Breast epithelium (tissue), 4 donors: ENCODE results near the gene MUC6. TPM values are rescaled to one million over a fixed set of nuclear protein-coding genes. Genes with fewer than 3 reads are reported as not detected.

Experiments used
- DNase-seq, 2 donors: peaks; one replicate each; pipeline ENCODE4 v3.0.0-alpha.2; 2019; ENCODE audit warnings: low spot score in 2 of 2
- H3K27ac ChIP-seq, 2 donors: fragments of 200-600 bp; sonication (generic) in 1 of 2; one replicate each; pipeline ENCODE4 v1.5.1; 2016 to 2019; ENCODE audit warnings: mild to moderate bottlenecking in 1 of 2
- H3K27me3 ChIP-seq, 2 donors: fragments of 200-600 bp; sonication (generic) in 1 of 2; one replicate each; pipeline versions ENCODE4 v1.5.1 to v1.6.0; 2017 to 2019; ENCODE audit warnings: control low read depth in 1 of 2, mild to moderate bottlenecking in 1 of 2
- H3K36me3 ChIP-seq: fragments of 200-600 bp; one replicate; pipeline ENCODE4 v1.5.1; 2019
- H3K4me1 ChIP-seq, 2 donors: fragments of 200-600 bp; sonication (generic); one replicate each; pipeline ENCODE4 v1.5.1; 2016 to 2019; ENCODE audit warnings: control low read depth in 1 of 2
- H3K4me3 ChIP-seq, 3 donors: fragments of 200-600 bp; sonication (generic); 1 replicate in 2 of 3; 2 replicates in 1 of 3; pipeline ENCODE4 v1.5.1; 2016 to 2019; ENCODE audit warnings: mild to moderate bottlenecking in 3 of 3, moderate library complexity in 2 of 3
- H3K9me3 ChIP-seq, 2 donors: fragments of 200-600 bp; sonication (generic) in 1 of 2; one replicate each; pipeline ENCODE4 v1.5.1; 2016 to 2019; ENCODE audit warnings: control low read depth in 1 of 2
- CTCF ChIP-seq, 3 donors: fragments of 450-650 bp; IDR thresholded peaks; one replicate each; pipeline ENCODE4 v1.5.1; 2016 to 2017; ENCODE audit warnings: antibody characterized with exemption in 3 of 3, mild to moderate bottlenecking in 3 of 3, moderate library complexity in 3 of 3
- POLR2A ChIP-seq: fragments of 450-650 bp; IDR thresholded peaks from one replicate; pipeline ENCODE4 v1.6.1; 2016; ENCODE audit warnings: antibody characterized with exemption, mild to moderate bottlenecking, moderate library complexity
- POLR2AphosphoS5 ChIP-seq, 3 donors: sonication (generic); formaldehyde crosslinking; IDR thresholded peaks; one replicate each; pipeline ENCODE4 v1.6.1; 2017; ENCODE audit warnings: antibody characterized with exemption in 3 of 3
- intact Hi-C: fragments of 100-400 bp; cut with DNase I; formaldehyde crosslinking; loops from one replicate; pipeline ENCODE4 v1.15.1; 2023; ENCODE audit warnings: low total_unique reads
- total RNA-seq, 3 donors: library from RNA; depleted of rRNA; stranded (reverse); fragments of >200 nt; gene quantifications; one replicate each; pipeline ENCODE4 v1.1.0, GENCODE V29; 2016

Gene MUC6
- total RNA-seq, 3 donors from 2014 or later = 1.3 to 1.9 TPM; not detected in 1

DNA sequence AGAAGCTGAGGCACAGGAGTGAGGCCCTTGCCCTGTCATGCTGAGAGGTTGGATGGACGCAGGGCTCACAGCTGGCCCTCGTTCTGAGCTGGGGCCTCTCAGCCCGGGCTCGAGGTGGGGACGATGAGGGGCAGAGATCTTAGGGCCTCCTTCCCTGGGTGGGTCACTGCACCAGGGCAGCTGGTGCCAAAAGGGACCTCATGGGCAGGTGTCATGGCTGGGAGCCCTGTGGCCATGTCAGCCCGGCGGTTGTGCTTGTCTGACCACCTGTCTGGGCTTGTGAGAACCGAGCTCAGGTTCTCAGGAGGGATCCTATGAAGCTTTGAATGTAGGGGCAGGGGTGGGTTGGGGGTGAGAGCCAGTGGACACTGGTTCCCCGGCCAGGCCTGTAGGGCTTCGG, 1.8 kb upstream of the MUC6 start:
- no peak overlapping the region for H3K27ac ChIP-seq
- no peaks in the 10 kb centered on the region for H3K9me3 ChIP-seq
- H3K36me3 ChIP-seq = no peaks in the 10 kb centered on the region
- H3K4me1 ChIP-seq = no peaks in the 10 kb centered on the region
- H3K4me3 ChIP-seq = no peak overlapping the region
- intact Hi-C loops = no loop called here
- no peak for DNase-seq
- TF ChIP-seq POLR2A = no peak
- no peak for TF ChIP-seq POLR2AphosphoS5 (IDR thresholded peaks at IDR 0.05)
- TF ChIP-seq CTCF (IDR thresholded peaks at IDR 0.05) = no peak
- peaks cover 0 to 61% of the 10 kb centered on the region in 2 donors for H3K27me3 ChIP-seq

- Histone ChIP-seq H3K9me3 (no peaks in the 10 kb centered on the region), H3K36me3 (no peaks in the 10 kb centered on the region), H3K27ac (no peak overlapping the region), H3K4me1 (no peaks in the 10 kb centered on the region), H3K4me3 (no peak overlapping the region), H3K27me3 (peaks cover 0 to 61% of the 10 kb centered on the region in 2 donors)
- TF ChIP-seq POLR2A (no peak), CTCF (IDR thresholded peaks at IDR 0.05) (no peak), POLR2AphosphoS5 (IDR thresholded peaks at IDR 0.05) (no peak)
- no peak for DNase-seq
- intact Hi-C loops = no loop called here
These were observed 1.1 kb upstream of the MUC6 start for GRCh38 chr11:1037506-1038055.

DNA sequence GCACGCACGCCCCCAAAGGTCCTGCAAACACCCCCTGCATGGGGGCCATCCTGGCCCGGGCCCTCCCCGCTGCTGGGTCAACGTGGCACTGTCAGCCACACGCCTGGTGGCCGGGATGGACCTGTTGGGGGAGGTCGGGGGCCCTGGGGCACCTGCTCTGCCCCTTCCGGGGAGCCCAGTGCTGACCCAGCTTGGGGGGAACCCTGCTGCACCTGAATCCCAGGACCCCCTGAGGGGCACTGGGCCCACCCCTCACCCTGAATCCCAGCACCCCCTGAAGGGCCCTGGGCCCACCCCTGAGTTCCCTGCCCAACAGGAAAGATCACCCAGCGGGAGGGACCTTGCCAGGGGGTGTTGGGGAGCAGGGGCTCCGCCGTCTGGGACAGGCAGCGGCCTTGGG, 413 bp upstream of the MUC6 start:
- Histone ChIP-seq H3K4me3 (no peak overlapping the region), H3K36me3 (no peaks in the 10 kb centered on the region), H3K27ac (no peak overlapping the region), H3K4me1 (no peaks in the 10 kb centered on the region), H3K9me3 (no peaks in the 10 kb centered on the region), H3K27me3 (peaks cover 0 to 61% of the 10 kb centered on the region in 2 donors)
- no peak for TF ChIP-seq POLR2A
- TF ChIP-seq CTCF (IDR thresholded peaks at IDR 0.05) = no peak
- no peak for TF ChIP-seq POLR2AphosphoS5 (IDR thresholded peaks at IDR 0.05)
- intact Hi-C loops = no loop called here
- no peak for DNase-seq

GRCh38 chr11:1035577-1036283, 788 bp downstream of the MUC6 start:
- Histone ChIP-seq H3K36me3 (no peaks in the 10 kb centered on the region), H3K4me1 (no peaks in the 10 kb centered on the region), H3K27ac (no peak overlapping the region), H3K27me3 (peaks cover 0 to 50% of the 10 kb centered on the region in 2 donors), H3K4me3 (peak overlapping the region in 1 of 3 donors; percentile 16), H3K9me3 (no peaks in the 10 kb centered on the region)
- DNase-seq = no peak
- no peak for TF ChIP-seq POLR2A
- TF ChIP-seq CTCF (IDR thresholded peaks at IDR 0.05) = no peak
- no peak for TF ChIP-seq POLR2AphosphoS5 (IDR thresholded peaks at IDR 0.05)
- intact Hi-C loops = no loop called here

DNA sequence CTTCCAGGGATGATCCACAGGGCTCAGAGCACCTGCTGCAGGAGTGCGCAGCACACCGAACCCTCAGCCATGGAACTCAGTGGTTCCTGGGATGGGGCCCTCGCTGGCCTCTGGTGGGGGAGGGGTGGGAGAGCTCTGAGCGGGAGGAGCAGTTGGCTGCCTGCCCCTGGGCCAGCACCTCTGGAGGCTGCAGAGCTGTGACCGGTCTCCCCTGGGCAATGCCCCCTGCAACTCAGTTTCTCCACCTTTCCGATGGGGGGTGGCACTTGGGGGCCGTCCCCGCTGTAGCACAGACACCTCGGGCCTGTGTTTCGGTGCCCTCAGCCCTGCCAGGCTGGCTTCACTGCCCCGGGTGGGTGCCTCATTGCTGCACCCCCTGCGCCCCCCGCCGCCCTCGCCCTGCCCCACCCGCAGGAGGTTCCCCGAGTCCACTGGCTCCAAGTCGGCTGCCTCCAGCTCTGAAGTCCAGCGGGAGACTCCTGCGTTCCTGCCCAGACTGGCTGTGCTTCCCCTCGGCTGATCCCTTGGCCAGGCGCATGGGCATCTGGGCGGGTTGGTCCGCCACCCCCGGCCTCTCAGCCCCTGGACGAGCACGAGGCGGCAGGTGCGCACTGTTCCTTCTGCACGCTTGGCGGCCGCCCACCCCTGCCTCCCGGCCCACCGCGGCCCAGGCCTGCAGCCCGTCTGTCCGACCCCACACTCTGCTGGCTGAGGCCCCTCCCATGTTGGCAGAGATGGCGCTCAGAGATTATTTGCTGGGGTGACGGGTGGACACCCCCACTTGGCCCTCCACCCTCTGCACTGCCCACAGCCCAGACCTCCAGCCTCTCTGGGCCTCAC, 1.8 kb downstream of the MUC6 start:
- Histone ChIP-seq H3K36me3 (no peaks in the 10 kb centered on the region), H3K4me1 (no peaks in the 10 kb centered on the region), H3K4me3 (no peak overlapping the region), H3K27me3 (peaks cover 0 to 44% of the 10 kb centered on the region in 2 donors), H3K27ac (no peak overlapping the region), H3K9me3 (no peaks in the 10 kb centered on the region)
- TF ChIP-seq POLR2AphosphoS5 (IDR thresholded peaks at IDR 0.05) (no peak), POLR2A (no peak)
- intact Hi-C loops = no loop called here
- DNase-seq = no peak
